Thyroid gland (tissue), 4 donors: ENCODE results near the gene TSFM. TPM values are rescaled to one million over a fixed set of nuclear protein-coding genes. Genes with fewer than 3 reads are reported as not detected.

ENCODE experiments used
- DNase-seq, 2 donors: peaks; one replicate each; pipeline ENCODE4 v3.0.0-alpha.2; 2019
- H3K27ac ChIP-seq, 3 donors: fragments of 200-600 bp; sonication (generic); 1 replicate in 2 of 3; 2 replicates in 1 of 3; pipeline ENCODE4 v1.5.1; 2016 to 2019; ENCODE audit warnings: mild to moderate bottlenecking in 1 of 3, moderate library complexity in 1 of 3
- H3K27me3 ChIP-seq: fragments of 200-600 bp; sonication (generic); one replicate; pipeline ENCODE4 v1.5.1; 2019
- H3K36me3 ChIP-seq, 2 donors: fragments of 200-600 bp; sonication (generic); one replicate each; pipeline ENCODE4 v1.5.1; 2016 to 2019
- H3K4me1 ChIP-seq, 2 donors: fragments of 200-600 bp; sonication (generic); one replicate each; pipeline ENCODE4 v1.5.1; 2017 to 2019
- H3K4me3 ChIP-seq, 3 donors: fragments of 200-600 bp; sonication (generic); replicated peaks in 1 of 3; 1 replicate in 2 of 3; 2 replicates in 1 of 3; pipeline ENCODE4 v1.5.1; 2016; ENCODE audit warnings: mild to moderate bottlenecking in 1 of 3
- H3K9me3 ChIP-seq: fragments of 200-600 bp; sonication (generic); one replicate; pipeline ENCODE4 v1.5.1; 2017
- CTCF ChIP-seq, 6 experiments: fragments of 200-600 bp in 3 of 6; fragments of 450-650 bp in 3 of 6; sonication (generic) in 3 of 6; IDR thresholded peaks; one replicate each; pipeline ENCODE4 v1.5.1; 2016 to 2019; ENCODE audit warnings: antibody characterized with exemption in 6 of 6, mild to moderate bottlenecking in 2 of 6, inconsistent platforms in 1 of 6, moderate library complexity in 1 of 6
- POLR2A ChIP-seq, 2 donors: fragments of 450-650 bp; IDR thresholded peaks; one replicate each; pipeline ENCODE4 v1.6.1; 2017; ENCODE audit warnings: antibody characterized with exemption in 2 of 2, mild to moderate bottlenecking in 2 of 2, moderate library complexity in 1 of 2
- WGBS, 2 donors: methylation state at CpG; one replicate each; pipeline ENCODE4 v1.1.5; 2017; 5-methylcytosine and 5-hydroxymethylcytosine counted together
- intact Hi-C: fragments of 100-400 bp; cut with DNase I; formaldehyde crosslinking; loops from one replicate; pipeline ENCODE4 v1.15.1; 2023
- total RNA-seq, 4 donors: library from RNA; depleted of rRNA; stranded (reverse); fragments of >200 nt; gene quantifications; one replicate each; pipeline ENCODE4 v1.2.3, GENCODE V29; 2016

The TSFM gene
- total RNA-seq, 4 donors from 2014 or later: 19.4 to 32.0 (median 25.5) TPM

- no peak overlapping the region for H3K4me3 ChIP-seq
- H3K27ac ChIP-seq: no peak overlapping the region
- no peaks in the 10 kb centered on the region for H3K9me3 ChIP-seq
- TF ChIP-seq POLR2A (IDR thresholded peaks at IDR 0.05) (no peak), CTCF (IDR thresholded peaks at IDR 0.05) (no peak)
- no peaks in the 10 kb centered on the region for H3K27me3 ChIP-seq
- no peaks in the 10 kb centered on the region for H3K4me1 ChIP-seq
- intact Hi-C loops: no loop called here
- peaks cover 29 to 43% of the 10 kb centered on the region in 2 donors for H3K36me3 ChIP-seq
- no peak for DNase-seq
- WGBS, 2 donors: 98 to 99% methylated on average over 5 of the region's 5 CpGs
These were observed 27.9 kb downstream of the TSFM start for GRCh38 chr12:57810450-57810849.

GRCh38 chr12:57811028-57811755 lies 28.6 kb downstream of the TSFM start:
- Histone ChIP-seq H3K4me1 (no peaks in the 10 kb centered on the region), H3K9me3 (no peaks in the 10 kb centered on the region), H3K27me3 (no peaks in the 10 kb centered on the region), H3K4me3 (no peak overlapping the region), H3K36me3 (peaks cover 29 to 40% of the 10 kb centered on the region in 2 donors), H3K27ac (no peak overlapping the region)
- no peak for DNase-seq
- 91 to 96% methylated on average over 9 to 10 of the region's 10 CpGs for WGBS, 2 donors
- intact Hi-C loops: no loop called here
- TF ChIP-seq CTCF (IDR thresholded peaks at IDR 0.05) (no peak), POLR2A (IDR thresholded peaks at IDR 0.05) (no peak)

GRCh38 chr12:57813111-57813970 lies 30.8 kb downstream of the TSFM start:
- Histone ChIP-seq H3K4me3 (no peak overlapping the region), H3K9me3 (no peaks in the 10 kb centered on the region), H3K27me3 (no peaks in the 10 kb centered on the region), H3K27ac (no peak overlapping the region), H3K36me3 (peaks cover 13 to 20% of the 10 kb centered on the region in 2 donors), H3K4me1 (peaks cover 10 to 14% of the 10 kb centered on the region in 2 donors)
- no peak for DNase-seq
- 77 to 84% methylated on average over 5 to 14 of the region's 14 CpGs for WGBS, 2 donors
- intact Hi-C loops: no loop called here
- TF ChIP-seq CTCF (IDR thresholded peaks at IDR 0.05) (no peak), POLR2A (IDR thresholded peaks at IDR 0.05) (no peak)

- H3K9me3 ChIP-seq: no peaks in the 10 kb centered on the region
- intact Hi-C loops: no loop called here
- H3K27me3 ChIP-seq: no peaks in the 10 kb centered on the region
- H3K4me3 ChIP-seq: no peak overlapping the region
- TF ChIP-seq POLR2A (IDR thresholded peaks at IDR 0.05): no peak
- TF ChIP-seq CTCF (IDR thresholded peaks at IDR 0.05): no peak
- 60 to 69% methylated on average over 17 of the region's 17 CpGs for WGBS, 2 donors
- H3K36me3 ChIP-seq: peaks cover 12 to 13% of the 10 kb centered on the region in 2 donors
- H3K4me1 ChIP-seq: peaks cover 10 to 14% of the 10 kb centered on the region in 2 donors
- H3K27ac ChIP-seq: no peak overlapping the region
- peak; percentile 29 to 40 for DNase-seq
These were observed 31.6 kb downstream of the TSFM start for GRCh38 chr12:57813971-57814772.
